H1 (cell line): ENCODE results near the gene FAM177B. TPM values are rescaled to one million over a fixed set of nuclear protein-coding genes. Genes with fewer than 3 reads are reported as not detected.

Experiments
- SIN3A ChIP-seq, 2 experiments: IDR thresholded peaks in 1 of 2; conservative IDR thresholded peaks in 1 of 2; 2 replicates each; pipeline ENCODE4 v1.6.1; 2011 to 2012; ENCODE audit warnings: low read length in 2 of 2, improper control_type of control experiment in 1 of 2, low read depth in 1 of 2, mild to moderate bottlenecking in 1 of 2
- TAF7 ChIP-seq: optimal IDR thresholded peaks from 2 replicates; pipeline ENCODE3; 2011; ENCODE audit warnings: low read depth, mild to moderate bottlenecking, inconsistent platforms, low read length, moderate library complexity, borderline replicate concordance
- polyA plus RNA-seq, 7 experiments: library from polyadenylated mRNA; depleted of rRNA in 3 of 7; stranded (reverse) in 5 of 7; unstranded in 2 of 7; fragments of >200 nt in 5 of 7; fragments of 200-250 nt in 2 of 7; gene quantifications; 1 replicate in 5 of 7; 2 replicates in 1 of 7; 4 replicates in 1 of 7; pipeline versions ENCODE4 v1.2.1 to v1.2.3, GENCODE V29; 2011 to 2013; ENCODE audit warnings: missing spikeins in 2 of 7, mixed read lengths in 2 of 7
- total RNA-seq: library from RNA; stranded (reverse); fragmentation: NEBNext Ultra II Directional; extraction: Animal tissue kit (Norgen Biotek cat#: 25700); gene quantifications from 2 replicates; pipeline ENCODE4 v1.2.1, GENCODE V29; 2021

The FAM177B gene
- total and polyA plus RNA-seq, 2 of the 8 experiments (the other 6 are each of a cell fraction or from before 2014, with no cell fraction given) = 0.06 TPM; not detected in 1

- TF ChIP-seq TAF7 (no peak), SIN3A (conservative IDR thresholded peaks at IDR 0.05 in 1 of 2, IDR thresholded peaks at IDR 0.05 in 1 of 2; ENCODE audit: low read depth in 1 of 2, low read length in 2 of 2) (no peak)
Observed at GRCh38 chr1:222716393-222716792, 20.6 kb upstream of the FAM177B start (continued).
